ENCODE data around the gene TMEM260.
"Not testable (repeated sequence)": the region's sequence is repeated elsewhere in the genome, so short reads cannot be mapped to it uniquely, and the experiment has no call there.

TMEM260 gene

GRCh38 chr14:56686416-56686815, 106.8 kb downstream of the TMEM260 start:
- DNase-seq: no peak

GRCh38 chr14:56687123-56687522, 107.5 kb downstream of the TMEM260 start:
- no peak for DNase-seq

GRCh38 chr14:56694609-56695008, 115.0 kb downstream of the TMEM260 start:
- DNase-seq: no peak

- DNase-seq: not testable (repeated sequence)
Measured at GRCh38 chr14:56695216-56695615, 115.6 kb downstream of the TMEM260 start.
